Coronary artery (tissue), 2 donors: ENCODE data around the gene ERVK3-1.

Experiments used
- DNase-seq: peaks from one replicate; pipeline ENCODE4 v3.0.0-alpha.2; 2017; ENCODE audit warnings: low spot score
- H3K27ac ChIP-seq, 2 donors: fragments of 200-600 bp; sonication (generic); one replicate each; pipeline ENCODE4 v1.5.1; 2016 to 2019
- H3K4me3 ChIP-seq: fragments of 200-600 bp; sonication (generic); 2 replicates; pipeline ENCODE4 v1.5.1; 2016; ENCODE audit warnings: mild to moderate bottlenecking, moderate library complexity
- CTCF ChIP-seq: fragments of 200-600 bp; sonication (generic); IDR thresholded peaks from one replicate; pipeline ENCODE4 v1.5.1; 2019; ENCODE audit warnings: antibody characterized with exemption

Gene ERVK3-1

GRCh38 chr19:58318297-58318696, 13.1 kb downstream of the ERVK3-1 start:
- DNase-seq, result no peak
- no peak overlapping the region for H3K4me3 ChIP-seq
- no peak for TF ChIP-seq CTCF
- H3K27ac ChIP-seq, result no peak overlapping the region

GRCh38 chr19:58319241-58319640, 14.1 kb downstream of the ERVK3-1 start:
- DNase-seq, result no peak
- H3K4me3 ChIP-seq, result no peak overlapping the region
- no peak overlapping the region for H3K27ac ChIP-seq
- no peak for TF ChIP-seq CTCF

- no peak for TF ChIP-seq CTCF
- DNase-seq, result no peak
- no peak overlapping the region for H3K27ac ChIP-seq
- peak overlapping the region; percentile 87 for H3K4me3 ChIP-seq
These were observed 20.3 kb downstream of the ERVK3-1 start for GRCh38 chr19:58325311-58326022.

GRCh38 chr19:58326501-58326913, 21.3 kb downstream of the ERVK3-1 start:
- TF ChIP-seq CTCF, result no peak
- peak overlapping the region; percentile 85 to 98 for H3K27ac ChIP-seq
- peak overlapping the region; percentile 87 for H3K4me3 ChIP-seq
- DNase-seq, result no peak

GRCh38 chr19:58326914-58327726, 21.9 kb downstream of the ERVK3-1 start, which contains the start of gene ZSCAN22:
Gene ZSCAN22, plus strand, starts transcription at chr19:58326994. Its CDS starts 7,809 bp downstream, at chr19:58334803.
- peak; percentile 98 for DNase-seq
- TF ChIP-seq CTCF, result no peak
- Histone ChIP-seq H3K27ac (peak within 1 kb of the TSS; percentile 85 to 98), H3K4me3 (peak within 1 kb of the TSS; percentile 87)

- DNase-seq, result no peak
- no peak for TF ChIP-seq CTCF
- H3K27ac ChIP-seq, result no peak overlapping the region
- H3K4me3 ChIP-seq, result no peak overlapping the region
These were observed 23.8 kb downstream of the ERVK3-1 start for GRCh38 chr19:58328999-58329398.
